Endothelial cell of umbilical vein (primary cell): ENCODE measurements around the gene RAB3GAP2. TPM values are rescaled to one million over a fixed set of nuclear protein-coding genes. Genes with fewer than 3 reads are reported as not detected.

Experiments
- BruUV-seq: library from RNA; stranded (reverse); fragments of 400-500 nt; replicated peaks from 2 replicates; lab custom pipeline; 2021; lab: Mats Ljungman, UMichigan
- CTCF ChIA-PET: fragments of 300-600, 350-600 bp; sonication (Branson Sonifier 250); formaldehyde crosslinking; loops from one replicate; lab custom pipeline; 2021; ENCODE audit warnings: antibody characterized with exemption, inconsistent platforms; lab: Charles Lee
- POLR2A ChIA-PET: fragments of 300-600, 350-600 bp; sonication (Branson Sonifier 250); formaldehyde crosslinking; loops from one replicate; lab custom pipeline; 2021; ENCODE audit warnings: antibody characterized with exemption, inconsistent platforms; lab: Charles Lee
- DNase-seq: peaks from one replicate; pipeline ENCODE4 v3.0.0-alpha.2; 2011; ENCODE audit warnings: low read depth, low spot score
- FAIRE-seq: peaks from 2 replicates; lab custom pipeline; 2011; peaks lifted over from hg19 to GRCh38; lab: Jason Lieb, UNC
- H2AFZ ChIP-seq: 2 replicates; pipeline ENCODE4 v1.6.0; 2012; ENCODE audit warnings: low read depth, low read length, control low read depth, inconsistent platforms
- H3K27ac ChIP-seq: 2 replicates; pipeline ENCODE4 v1.5.1; 2011; ENCODE audit warnings: low read depth, mild to moderate bottlenecking, control low read depth, low read length, moderate library complexity; ENCODE audit not compliant: insufficient read depth
- H3K27me3 ChIP-seq, 2 experiments: 2 replicates each; pipeline versions ENCODE4 v1.6.0 to v1.6.1; 2011; ENCODE audit warnings: low read length in 2 of 2, mixed read lengths in 1 of 2; ENCODE audit not compliant: control insufficient read depth in 2 of 2, insufficient read depth in 2 of 2
- H3K36me3 ChIP-seq, 2 experiments: 2 replicates in 1 of 2; 3 replicates in 1 of 2; pipeline ENCODE4 v1.5.1; 2011; ENCODE audit warnings: low read length in 2 of 2, mild to moderate bottlenecking in 1 of 2, moderate library complexity in 1 of 2; ENCODE audit not compliant: control insufficient read depth in 2 of 2, insufficient read depth in 2 of 2; ENCODE audit errors: extremely low read depth in 1 of 2
- H3K4me1 ChIP-seq: 3 replicates; pipeline ENCODE4 v1.5.1; 2011; ENCODE audit warnings: mild to moderate bottlenecking, low read length; ENCODE audit not compliant: control insufficient read depth, insufficient read depth; ENCODE audit errors: extremely low read depth
- H3K4me2 ChIP-seq: 2 replicates; pipeline ENCODE4 v1.6.1; 2011; ENCODE audit warnings: low read length, control low read depth, mixed read lengths; ENCODE audit not compliant: insufficient read depth
- H3K4me3 ChIP-seq, 3 experiments: fragments of 200-600 bp in 1 of 3; sonication (generic), shearing (Covaris generic) in 1 of 3; replicated peaks in 1 of 3; 2 replicates each; pipeline ENCODE4 v1.5.1; 2011 to 2016; ENCODE audit warnings: control low read depth in 3 of 3, low read length in 3 of 3, mild to moderate bottlenecking in 2 of 3, inconsistent platforms in 1 of 3, low read depth in 1 of 3, moderate library complexity in 1 of 3; ENCODE audit not compliant: insufficient read depth in 1 of 3
- H3K79me2 ChIP-seq: 2 replicates; pipeline ENCODE4 v1.6.0; 2012; ENCODE audit warnings: low read length, inconsistent platforms; ENCODE audit not compliant: control insufficient read depth, insufficient read depth
- H3K9ac ChIP-seq: replicated peaks from 2 replicates; pipeline ENCODE3; 2011; ENCODE audit warnings: low read length, control low read depth; ENCODE audit not compliant: insufficient read depth; ENCODE audit errors: extremely low read depth
- H3K9me1 ChIP-seq: replicated peaks from 3 replicates; pipeline ENCODE4 v1.6.0; 2011; ENCODE audit warnings: mild to moderate bottlenecking, low read length; ENCODE audit not compliant: control insufficient read depth, insufficient read depth; ENCODE audit errors: extremely low read depth
- H3K9me3 ChIP-seq: replicated peaks from 2 replicates; pipeline ENCODE4 v1.5.1; 2012; ENCODE audit warnings: low read length, inconsistent platforms; ENCODE audit not compliant: control insufficient read depth, insufficient read depth
- H4K20me1 ChIP-seq: replicated peaks from 2 replicates; pipeline ENCODE3; 2011; ENCODE audit warnings: mild to moderate bottlenecking, low read length; ENCODE audit not compliant: control insufficient read depth, insufficient read depth; ENCODE audit errors: extremely low read depth
- CTCF ChIP-seq, 2 donors: IDR thresholded peaks; 1 replicate in 1 of 2; 2 replicates in 1 of 2; pipeline ENCODE4 v1.5.1; 2011; ENCODE audit warnings: low read length in 2 of 2, mild to moderate bottlenecking in 2 of 2, moderate library complexity in 2 of 2, control low read depth in 1 of 2, inconsistent platforms in 1 of 2, low read depth in 1 of 2; ENCODE audit not compliant: insufficient read depth in 1 of 2; ENCODE audit errors: extremely low read depth in 1 of 2
- EZH2 ChIP-seq: IDR thresholded peaks from 2 replicates; pipeline ENCODE4 v1.6.1; 2012; ENCODE audit warnings: borderline replicate concordance, low read depth, mild to moderate bottlenecking, moderate library complexity, low read length, inconsistent platforms; ENCODE audit not compliant: severe bottlenecking
- FOS ChIP-seq: IDR thresholded peaks from 2 replicates; pipeline ENCODE4 v1.6.1; 2011; ENCODE audit warnings: mild to moderate bottlenecking, low read length, moderate library complexity, borderline replicate concordance; ENCODE audit not compliant: insufficient read depth
- GATA2 ChIP-seq: IDR thresholded peaks from 2 replicates; pipeline ENCODE4 v1.7.0; 2011; ENCODE audit warnings: low read depth, mild to moderate bottlenecking, moderate library complexity, mixed read lengths, low read length; ENCODE audit not compliant: insufficient read length, insufficient read depth
- JUN ChIP-seq: IDR thresholded peaks from 2 replicates; pipeline ENCODE4 v1.6.1; 2011; ENCODE audit warnings: borderline replicate concordance, low read depth; ENCODE audit not compliant: insufficient read length, insufficient read depth
- MYC ChIP-seq: IDR thresholded peaks from one replicate; pipeline ENCODE4 v1.6.1; 2011; ENCODE audit warnings: mild to moderate bottlenecking, low read depth, low read length
- POLR2A ChIP-seq: IDR thresholded peaks from 2 replicates; pipeline ENCODE4 v1.6.1; 2012; ENCODE audit warnings: low read depth, mild to moderate bottlenecking, control low read depth, low read length
- POLR2AphosphoS5 ChIP-seq: IDR thresholded peaks from 2 replicates; pipeline ENCODE4 v1.6.1; 2012; ENCODE audit warnings: low read depth, mild to moderate bottlenecking, control low read depth, low read length, moderate library complexity; ENCODE audit not compliant: insufficient read depth
- dilution Hi-C: fragments of 300-500 bp; cut with MboI; formaldehyde crosslinking; loops from one replicate; pipeline ENCODE4 v1.15.0; 2019; ENCODE audit warnings: low sequenced_read_pairs; ENCODE audit not compliant: extremely low pct_ligation_motif_present
- intact Hi-C: fragments of 100-400 bp; cut with micrococcal nuclease; formaldehyde crosslinking; loops from one replicate; pipeline ENCODE4 v1.10.0; 2022
- polyA plus RNA-seq, 4 experiments: library from polyadenylated mRNA; depleted of rRNA in 3 of 4; stranded (reverse) in 3 of 4; unstranded in 1 of 4; fragments of >200 nt; gene quantifications; 2 replicates each; pipeline versions ENCODE4 v1.2.1 to v1.2.3, GENCODE V29; 2011 to 2012; ENCODE audit warnings: missing spikeins in 1 of 4
- total RNA-seq: library from RNA; stranded (reverse); gene quantifications from 2 replicates; pipeline ENCODE4 v1.2.3, GENCODE V29; 2021
- TF ChIP-seq, protein P1 (sequence below): IDR thresholded peaks from 2 replicates; pipeline ENCODE4 v1.6.1; 2011; ENCODE audit not compliant: insufficient read depth, insufficient read length

The RAB3GAP2 gene
- total and polyA plus RNA-seq, 2 donors (not counting 3 experiments of a cell fraction or from before 2014, with no cell fraction given): 11.1 to 37.4 TPM

- no peaks in the 10 kb centered on the region for H3K4me1 ChIP-seq
- no peak overlapping the region for H3K9ac ChIP-seq
- TF ChIP-seq POLR2A (no peak), GATA2 (no peak), CTCF (IDR thresholded peaks at IDR 0.05; ENCODE audit: extremely low read depth in 1 of 2, insufficient read depth in 1 of 2, low read depth in 1 of 2, low read length in 2 of 2) (no peak), EZH2 (no peak), JUN (no peak), MYC (no peak), POLR2AphosphoS5 (no peak), FOS (no peak)
- TF ChIP-seq, protein P1, sequence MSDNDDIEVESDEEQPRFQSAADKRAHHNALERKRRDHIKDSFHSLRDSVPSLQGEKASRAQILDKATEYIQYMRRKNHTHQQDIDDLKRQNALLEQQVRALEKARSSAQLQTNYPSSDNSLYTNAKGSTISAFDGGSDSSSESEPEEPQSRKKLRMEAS: no peak
- DNase-seq (no peak), FAIRE-seq (no peak)
- no peaks in the 10 kb centered on the region for H3K9me3 ChIP-seq
- no peaks in the 10 kb centered on the region for H3K36me3 ChIP-seq
- no peak overlapping the region for H2AFZ ChIP-seq
- H3K4me2 ChIP-seq: no peak overlapping the region
- ChIA-PET CTCF (interaction anchor here (1.4 to 2.9 kb wide), 8 partner anchors 9 to 556 kb away, joined by 3 to 30 read pairs (median 10); no protein-coding TSS in a partner anchor), POLR2A (no interaction called here)
- BruUV-seq: no TSS peak
- no peak overlapping the region for H3K27ac ChIP-seq
- peaks cover 18% of the 10 kb centered on the region for H3K79me2 ChIP-seq
- no peaks in the 10 kb centered on the region for H3K9me1 ChIP-seq
- intact Hi-C loops (loop anchor here (1.0 to 10.0 kb wide), 2 partner anchors 385 to 583 kb away; no protein-coding TSS in a partner anchor), dilution Hi-C loops (no loop called here)
- H4K20me1 ChIP-seq: peaks cover 2% of the 10 kb centered on the region
- no peak overlapping the region for H3K4me3 ChIP-seq
- no peaks in the 10 kb centered on the region for H3K27me3 ChIP-seq
These were observed 52.2 kb downstream of the RAB3GAP2 start for GRCh38 chr1:220219865-220220698.
